Measurements from ENCODE around the gene ZMIZ1. TPM values are rescaled to one million over a fixed set of nuclear protein-coding genes. Genes with fewer than 3 reads are reported as not detected.

The ZMIZ1 gene
- polyA plus RNA-seq, 1 donor from 2014 or later, result 4.6 TPM

- Mint-ChIP-seq H3K27me3 (peaks cover 5% of the 10 kb centered on the region), H3K4me1 (peaks cover 0 to 2% (median 1%) of the 10 kb centered on the region in 3 donors), H3K9me3 (no peaks in the 10 kb centered on the region), H3K36me3 (no peaks in the 10 kb centered on the region), H3K27ac (peak overlapping the region in 2 of 3 donors; percentile 24 to 67), H3K4me3 (no peak overlapping the region)
Measured at GRCh38 chr10:79221110-79222051, 152.6 kb downstream of the ZMIZ1 start.

- no peaks in the 10 kb centered on the region for H3K36me3 Mint-ChIP-seq
- no peak overlapping the region for H3K4me3 Mint-ChIP-seq
- H3K9me3 Mint-ChIP-seq, result no peaks in the 10 kb centered on the region
- H3K27me3 Mint-ChIP-seq, result peaks cover 5% of the 10 kb centered on the region
- no peak overlapping the region for H3K27ac Mint-ChIP-seq
- H3K4me1 Mint-ChIP-seq, result peaks cover 0 to 2% (median 1%) of the 10 kb centered on the region in 3 donors
Measured at GRCh38 chr10:79222186-79222585, 153.4 kb downstream of the ZMIZ1 start.

- Mint-ChIP-seq H3K27ac (peak overlapping the region in 1 of 3 donors; percentile 50), H3K27me3 (peaks cover 5% of the 10 kb centered on the region), H3K9me3 (no peaks in the 10 kb centered on the region), H3K36me3 (no peaks in the 10 kb centered on the region), H3K4me3 (no peak overlapping the region), H3K4me1 (peaks cover 0 to 5% (median 1%) of the 10 kb centered on the region in 3 donors)
Measured at GRCh38 chr10:79223091-79224048, 154.6 kb downstream of the ZMIZ1 start.

GRCh38 chr10:79224263-79224949 is 155.6 kb downstream of the ZMIZ1 start:
- Mint-ChIP-seq H3K4me1 (peaks cover 0 to 12% (median 4%) of the 10 kb centered on the region in 3 donors), H3K4me3 (no peak overlapping the region), H3K36me3 (no peaks in the 10 kb centered on the region), H3K9me3 (no peaks in the 10 kb centered on the region), H3K27me3 (peaks cover 7% of the 10 kb centered on the region), H3K27ac (peak overlapping the region in 1 of 3 donors; percentile 50)

- H3K4me3 Mint-ChIP-seq, result no peak overlapping the region
- peaks cover 7% of the 10 kb centered on the region for H3K27me3 Mint-ChIP-seq
- H3K27ac Mint-ChIP-seq, result peak overlapping the region in 1 of 3 donors; percentile 47
- no peaks in the 10 kb centered on the region for H3K9me3 Mint-ChIP-seq
- H3K4me1 Mint-ChIP-seq, result peaks cover 0 to 14% (median 8%) of the 10 kb centered on the region in 3 donors
- H3K36me3 Mint-ChIP-seq, result no peaks in the 10 kb centered on the region
Measured at GRCh38 chr10:79224992-79225391, 156.2 kb downstream of the ZMIZ1 start.

- Mint-ChIP-seq H3K27me3 (peaks cover 7% of the 10 kb centered on the region), H3K36me3 (no peaks in the 10 kb centered on the region), H3K4me1 (peaks cover 0 to 21% (median 15%) of the 10 kb centered on the region in 3 donors), H3K4me3 (no peak overlapping the region), H3K27ac (no peak overlapping the region), H3K9me3 (no peaks in the 10 kb centered on the region)
Measured at GRCh38 chr10:79226391-79227245, 157.9 kb downstream of the ZMIZ1 start.

GRCh38 chr10:79229071-79229541 is 160.3 kb downstream of the ZMIZ1 start:
- no peaks in the 10 kb centered on the region for H3K9me3 Mint-ChIP-seq
- H3K27me3 Mint-ChIP-seq, result peaks cover 3% of the 10 kb centered on the region
- H3K4me1 Mint-ChIP-seq, result peaks cover 0 to 19% (median 15%) of the 10 kb centered on the region in 3 donors
- H3K27ac Mint-ChIP-seq, result no peak overlapping the region
- H3K4me3 Mint-ChIP-seq, result peak overlapping the region in 1 of 4 donors; percentile 43
- no peaks in the 10 kb centered on the region for H3K36me3 Mint-ChIP-seq

GRCh38 chr10:79229830-79230327 is 161.1 kb downstream of the ZMIZ1 start:
- Mint-ChIP-seq H3K36me3 (no peaks in the 10 kb centered on the region), H3K9me3 (no peaks in the 10 kb centered on the region), H3K4me1 (peaks cover 0 to 19% (median 14%) of the 10 kb centered on the region in 3 donors), H3K27me3 (peaks cover 2% of the 10 kb centered on the region), H3K4me3 (peak overlapping the region in 2 of 4 donors; percentile 70 to 90), H3K27ac (no peak overlapping the region)

- Mint-ChIP-seq H3K9me3 (no peaks in the 10 kb centered on the region), H3K4me1 (peaks cover 0 to 19% (median 14%) of the 10 kb centered on the region in 3 donors), H3K36me3 (no peaks in the 10 kb centered on the region), H3K27me3 (peaks cover 2% of the 10 kb centered on the region), H3K4me3 (peak overlapping the region in 2 of 4 donors; percentile 70 to 90), H3K27ac (no peak overlapping the region)
Measured at GRCh38 chr10:79230328-79230830, 161.6 kb downstream of the ZMIZ1 start.

- peaks cover 3% of the 10 kb centered on the region for H3K27me3 Mint-ChIP-seq
- no peaks in the 10 kb centered on the region for H3K9me3 Mint-ChIP-seq
- H3K27ac Mint-ChIP-seq, result no peak overlapping the region
- H3K4me3 Mint-ChIP-seq, result peak overlapping the region in 1 of 4 donors; percentile 90
- no peaks in the 10 kb centered on the region for H3K36me3 Mint-ChIP-seq
- peaks cover 0 to 19% (median 14%) of the 10 kb centered on the region in 3 donors for H3K4me1 Mint-ChIP-seq
Measured at GRCh38 chr10:79230850-79231249, 162.1 kb downstream of the ZMIZ1 start.

GRCh38 chr10:79231908-79232307 is 163.1 kb downstream of the ZMIZ1 start:
- peaks cover 0 to 19% (median 14%) of the 10 kb centered on the region in 3 donors for H3K4me1 Mint-ChIP-seq
- peak overlapping the region in 1 of 4 donors; percentile 33 for H3K4me3 Mint-ChIP-seq
- H3K27me3 Mint-ChIP-seq, result peaks cover 6% of the 10 kb centered on the region
- H3K27ac Mint-ChIP-seq, result no peak overlapping the region
- H3K36me3 Mint-ChIP-seq, result no peaks in the 10 kb centered on the region
- no peaks in the 10 kb centered on the region for H3K9me3 Mint-ChIP-seq

GRCh38 chr10:79232864-79233263 is 164.1 kb downstream of the ZMIZ1 start:
- H3K9me3 Mint-ChIP-seq, result no peaks in the 10 kb centered on the region
- H3K4me1 Mint-ChIP-seq, result peaks cover 0 to 21% (median 14%) of the 10 kb centered on the region in 3 donors
- no peaks in the 10 kb centered on the region for H3K36me3 Mint-ChIP-seq
- H3K27ac Mint-ChIP-seq, result no peak overlapping the region
- H3K27me3 Mint-ChIP-seq, result peaks cover 7% of the 10 kb centered on the region
- H3K4me3 Mint-ChIP-seq, result peak overlapping the region in 1 of 4 donors; percentile 4

All from IgD-negative memory B cell (primary cell).